NCI-H510A treated with DMSO at 0.1 percent for 48 hours (cell line): ENCODE results near the gene ZFP1.

ENCODE experiments used
- DNase-seq: peaks from one replicate; lab custom pipeline; 2025; lab: John Stamatoyannopoulos, UW

Gene ZFP1

GRCh38 chr16:75148311-75149195, at the start of gene ZFP1:
Gene ZFP1, plus strand, starts transcription at chr16:75148524. Its CDS starts 4,428 bp downstream, at chr16:75152952.
- peak; percentile 66 for DNase-seq

- DNase-seq = no peak
Measured at GRCh38 chr16:75099075-75099667, 49.2 kb upstream of the ZFP1 start.

- no peak for DNase-seq
Measured at GRCh38 chr16:75099738-75100602, 48.4 kb upstream of the ZFP1 start.

GRCh38 chr16:75100603-75100990, 47.7 kb upstream of the ZFP1 start:
- DNase-seq = no peak

- no peak for DNase-seq
Measured at GRCh38 chr16:75101635-75102034, 46.7 kb upstream of the ZFP1 start.

- no peak for DNase-seq
Measured at GRCh38 chr16:75102595-75102994, 45.7 kb upstream of the ZFP1 start.

- no peak for DNase-seq
Measured at GRCh38 chr16:75103994-75104393, 44.3 kb upstream of the ZFP1 start.

GRCh38 chr16:75104836-75105235, 43.5 kb upstream of the ZFP1 start:
- DNase-seq = no peak

- no peak for DNase-seq
Measured at GRCh38 chr16:75105306-75106061, 42.8 kb upstream of the ZFP1 start.

- no peak for DNase-seq
Measured at GRCh38 chr16:75106351-75107274, 41.7 kb upstream of the ZFP1 start.

- no peak for DNase-seq
Measured at GRCh38 chr16:75107505-75107904, 40.8 kb upstream of the ZFP1 start.

GRCh38 chr16:75108792-75109731, 39.3 kb upstream of the ZFP1 start:
- peak; percentile 67 for DNase-seq

GRCh38 chr16:75109732-75110243, 38.5 kb upstream of the ZFP1 start:
- DNase-seq = peak; percentile 32

- DNase-seq = peak; percentile 80
Measured at GRCh38 chr16:75110637-75111513, 37.4 kb upstream of the ZFP1 start.

GRCh38 chr16:75111514-75111940, 36.8 kb upstream of the ZFP1 start:
- no peak for DNase-seq

- no peak for DNase-seq
Measured at GRCh38 chr16:75111961-75112733, 36.2 kb upstream of the ZFP1 start.

GRCh38 chr16:75112734-75113491, 35.4 kb upstream of the ZFP1 start:
- no peak for DNase-seq
